ENCODE data around the gene GRB10.

Gene GRB10
- total RNA-seq: 0.38 to 21.3 (median 5.3) reads per million in 9 experiments

DNA sequence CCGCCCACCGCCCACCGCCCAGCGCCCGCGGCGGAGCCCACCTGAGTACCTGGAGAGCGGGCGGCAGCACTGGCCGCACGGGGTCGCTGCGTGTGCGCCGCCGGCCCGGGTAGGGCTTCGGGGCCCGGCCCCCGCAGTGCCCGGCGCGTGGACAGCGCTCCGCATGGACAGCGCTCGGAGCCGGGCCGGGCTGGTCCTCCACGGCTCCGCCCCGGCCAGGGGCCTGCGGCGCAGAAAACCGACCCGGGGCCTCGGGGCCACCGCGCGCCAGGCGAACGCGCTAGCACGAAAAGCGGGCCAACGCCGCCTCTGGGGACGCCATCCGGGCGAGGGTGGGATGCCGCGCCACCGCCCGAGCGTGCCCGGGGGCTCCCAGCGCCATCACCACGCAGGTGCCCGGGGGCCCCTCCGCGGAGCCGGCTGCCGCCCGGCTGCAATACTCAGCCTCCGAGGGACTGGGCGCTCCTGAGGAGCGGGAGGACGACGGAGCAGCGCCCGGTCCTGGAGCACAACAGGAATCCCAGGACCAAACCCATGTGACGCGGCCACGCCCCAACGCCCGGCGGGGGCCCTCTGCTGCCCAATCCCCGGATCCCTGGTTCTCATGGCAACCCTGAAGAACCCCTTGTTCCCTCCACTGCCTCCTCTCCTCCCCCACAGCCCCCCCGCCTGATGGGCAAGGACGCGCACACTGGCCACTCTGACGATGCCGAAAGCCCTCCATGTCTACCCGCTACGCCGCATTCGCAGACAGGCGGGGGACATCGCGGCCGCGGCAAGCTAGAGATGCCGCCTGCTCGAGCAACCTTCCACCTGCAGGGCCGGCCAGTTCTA lies at the start of gene GRB10:
TSS of gene GRB10 (minus strand) at position 522 of the 834 bp plus-strand sequence. CDS start 50,574 bp downstream, outside the sequence.
- peaks cover 53 to 86% of the 10 kb centered on the region in 2 donors for H3K27me3 Mint-ChIP-seq
- peak; percentile 26 for ATAC-seq (replicated peaks)
- no peaks in the 10 kb centered on the region for H3K36me3 Mint-ChIP-seq (ENCODE audit: insufficient read depth)
- peaks cover 2 to 8% of the 10 kb centered on the region in 2 donors for H3K9me3 Mint-ChIP-seq
- no peak within 1 kb of the TSS for H3K27ac Mint-ChIP-seq
- H3K4me3 Mint-ChIP-seq: peak within 1 kb of the TSS; percentile 67 to 71
- H3K4me1 Mint-ChIP-seq (ENCODE audit: low read depth in 2 of 2): peaks cover 0 to 8% of the 10 kb centered on the region in 2 donors
- DNase-seq: no peak

DNA sequence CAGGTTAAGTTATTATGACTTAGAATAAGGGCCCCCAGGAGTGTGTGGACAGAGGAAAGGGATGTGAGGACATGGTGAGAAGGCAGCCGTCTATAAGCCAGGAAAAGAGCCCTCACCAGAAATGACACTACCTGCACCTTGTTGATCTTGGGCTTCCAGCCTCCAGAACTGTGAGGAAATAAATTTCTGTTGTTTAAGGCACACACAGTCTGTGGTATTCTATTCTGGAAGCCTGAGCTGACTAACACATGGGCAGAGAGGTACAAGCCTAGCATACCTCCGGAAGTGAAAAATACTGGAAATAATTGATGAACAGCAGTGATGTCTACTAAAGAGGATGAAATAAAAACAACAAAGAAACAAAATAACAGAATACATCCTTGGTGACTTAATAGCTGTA lies 46.1 kb upstream of the GRB10 start:
- DNase-seq (no peak), ATAC-seq (replicated peaks) (no peak)
- Mint-ChIP-seq H3K9me3 (no peaks in the 10 kb centered on the region), H3K4me1 (ENCODE audit: low read depth in 2 of 2) (peaks cover 0 to 6% of the 10 kb centered on the region in 2 donors), H3K36me3 (ENCODE audit: insufficient read depth) (no peaks in the 10 kb centered on the region), H3K27ac (no peak overlapping the region), H3K4me3 (no peak overlapping the region), H3K27me3 (peaks cover 10 to 61% of the 10 kb centered on the region in 2 donors)

DNA sequence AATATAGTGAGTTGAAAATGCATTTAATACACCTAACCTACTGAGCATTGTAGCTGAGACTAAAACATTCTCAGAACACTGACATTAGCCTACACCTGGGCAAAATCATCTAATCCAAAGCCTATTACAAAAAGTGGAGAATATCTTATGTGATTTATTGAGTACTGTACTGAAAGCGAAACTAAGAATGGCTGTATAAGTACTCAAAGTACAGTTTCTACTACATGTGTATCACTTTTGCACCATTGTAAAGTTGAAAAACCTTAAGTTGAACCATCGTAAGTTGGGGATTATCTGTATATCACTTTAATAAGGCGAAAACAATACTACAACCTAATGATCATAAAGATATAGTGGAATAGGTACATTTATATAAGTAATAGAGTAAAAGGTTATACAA lies 45.4 kb upstream of the GRB10 start:
- Mint-ChIP-seq H3K27me3 (peaks cover 10 to 54% of the 10 kb centered on the region in 2 donors), H3K9me3 (no peaks in the 10 kb centered on the region), H3K4me1 (ENCODE audit: low read depth in 2 of 2) (peaks cover 0 to 6% of the 10 kb centered on the region in 2 donors), H3K36me3 (ENCODE audit: insufficient read depth) (no peaks in the 10 kb centered on the region), H3K4me3 (no peak overlapping the region), H3K27ac (no peak overlapping the region)
- no peak for ATAC-seq (replicated peaks)
- DNase-seq: no peak

DNA sequence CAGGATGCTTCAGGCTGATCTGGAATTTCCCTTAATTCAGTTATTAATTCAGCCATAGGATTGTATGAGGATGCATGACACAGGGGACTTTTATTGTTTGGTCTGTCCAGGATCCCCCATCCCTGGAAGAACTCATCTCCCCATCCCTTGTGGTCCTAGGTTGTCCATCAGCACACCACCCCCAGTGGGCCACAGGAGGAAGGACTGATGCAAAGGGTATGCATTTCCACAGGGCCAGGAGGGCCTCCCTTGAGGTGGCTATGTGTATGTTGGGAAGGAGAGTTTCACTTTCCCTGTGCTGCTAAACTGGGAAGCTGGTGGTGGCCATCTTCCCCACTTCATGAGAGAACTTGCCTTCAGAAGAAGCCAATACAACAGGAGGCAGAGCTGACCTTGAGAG lies 44.6 kb upstream of the GRB10 start:
- no peak for DNase-seq
- no peak for ATAC-seq (replicated peaks)
- H3K27me3 Mint-ChIP-seq: peaks cover 6 to 48% of the 10 kb centered on the region in 2 donors
- H3K4me3 Mint-ChIP-seq: no peak overlapping the region
- peaks cover 0 to 4% of the 10 kb centered on the region in 2 donors for H3K4me1 Mint-ChIP-seq (ENCODE audit: low read depth in 2 of 2)
- H3K27ac Mint-ChIP-seq: no peak overlapping the region
- no peaks in the 10 kb centered on the region for H3K9me3 Mint-ChIP-seq
- H3K36me3 Mint-ChIP-seq (ENCODE audit: insufficient read depth): no peaks in the 10 kb centered on the region

DNA sequence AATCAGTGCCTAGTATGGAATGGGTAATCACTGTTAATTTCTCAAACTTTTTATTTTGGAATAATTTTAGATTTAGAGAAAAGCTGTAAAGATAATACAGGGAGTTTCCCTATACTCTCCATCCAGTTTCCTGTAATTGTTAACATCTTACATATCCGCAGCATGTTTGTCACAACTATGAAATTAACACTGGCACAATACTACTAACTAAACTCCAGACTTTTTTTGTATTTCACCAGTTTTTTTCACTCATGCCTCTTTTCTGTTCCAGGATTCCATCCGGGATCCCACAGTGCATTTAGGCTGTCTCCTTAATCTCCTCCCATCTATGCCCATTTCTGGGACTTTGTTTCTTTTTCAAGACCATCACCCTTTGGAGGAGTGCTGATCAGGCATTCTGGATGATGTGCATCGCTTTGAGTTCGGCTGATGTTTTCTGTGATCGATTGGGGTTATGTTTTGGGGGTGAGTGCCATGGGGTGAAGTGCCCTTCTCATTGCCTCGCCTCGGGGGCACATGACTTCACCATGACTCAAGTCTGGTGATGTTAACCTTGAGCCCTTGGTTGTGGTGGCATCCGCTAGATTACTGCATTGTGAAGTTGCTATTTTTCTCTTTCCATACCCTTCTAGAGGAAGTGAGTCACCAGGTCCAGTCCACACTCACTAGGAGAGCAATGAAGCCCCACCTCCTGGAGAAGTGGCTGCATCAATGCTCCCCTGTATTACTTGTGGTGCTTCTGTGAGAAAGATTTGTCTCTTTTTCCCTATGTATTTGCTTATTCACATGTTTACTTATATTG lies 43.9 kb upstream of the GRB10 start:
- ATAC-seq (replicated peaks) (no peak), DNase-seq (no peak)
- Mint-ChIP-seq H3K27ac (no peak overlapping the region), H3K4me1 (ENCODE audit: low read depth in 2 of 2) (peaks cover 0 to 4% of the 10 kb centered on the region in 2 donors), H3K9me3 (no peaks in the 10 kb centered on the region), H3K4me3 (no peak overlapping the region), H3K27me3 (peaks cover 0 to 43% of the 10 kb centered on the region in 2 donors), H3K36me3 (ENCODE audit: insufficient read depth) (no peaks in the 10 kb centered on the region)

DNA sequence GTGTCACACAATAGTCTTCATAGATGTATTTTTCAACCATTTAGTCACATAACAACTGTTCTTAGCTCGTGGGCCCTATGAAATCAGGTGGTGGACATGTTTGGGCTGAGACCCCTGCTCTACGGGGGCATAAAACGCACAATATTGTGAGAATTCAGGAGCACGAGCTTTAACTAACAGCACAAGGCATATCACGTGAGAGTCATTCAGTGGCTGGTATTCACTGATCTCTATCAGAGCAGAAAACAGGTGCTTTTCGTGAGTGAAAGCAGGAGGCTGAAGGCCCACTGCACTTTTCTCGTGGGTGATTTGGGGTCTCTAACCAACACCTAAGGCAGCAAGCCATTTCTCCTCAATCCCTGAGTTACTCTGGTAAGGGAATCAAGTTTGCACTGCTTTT lies 42.8 kb upstream of the GRB10 start:
- DNase-seq: no peak
- Mint-ChIP-seq H3K4me1 (ENCODE audit: low read depth in 2 of 2) (peaks cover 0 to 4% of the 10 kb centered on the region in 2 donors), H3K27ac (no peak overlapping the region), H3K4me3 (no peak overlapping the region), H3K27me3 (peaks cover 0 to 40% of the 10 kb centered on the region in 2 donors), H3K36me3 (ENCODE audit: insufficient read depth) (no peaks in the 10 kb centered on the region), H3K9me3 (no peaks in the 10 kb centered on the region)
- ATAC-seq (replicated peaks): no peak

DNA sequence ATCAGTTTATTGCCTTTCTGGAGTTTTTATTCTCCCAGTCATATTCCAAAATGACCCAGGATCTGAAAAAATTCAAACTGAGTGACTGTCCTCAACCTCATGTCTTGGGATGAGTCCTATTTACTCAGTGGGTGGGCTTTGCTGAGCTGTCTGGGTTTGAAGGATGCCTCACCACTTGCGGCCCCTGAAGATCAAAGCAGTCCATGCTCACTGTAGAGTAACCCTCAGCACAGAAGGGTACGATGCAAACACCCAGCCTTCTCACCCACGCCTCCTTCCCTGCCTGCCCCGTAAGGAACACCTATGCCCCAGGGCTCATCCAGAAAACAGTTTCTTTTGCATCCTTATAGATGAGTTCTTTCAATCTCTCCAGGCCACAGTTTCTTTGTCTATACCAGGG lies 42.2 kb upstream of the GRB10 start:
- no peaks in the 10 kb centered on the region for H3K9me3 Mint-ChIP-seq
- peaks cover 0 to 37% of the 10 kb centered on the region in 2 donors for H3K27me3 Mint-ChIP-seq
- ATAC-seq (replicated peaks) (no peak), DNase-seq (no peak)
- H3K4me1 Mint-ChIP-seq (ENCODE audit: low read depth in 2 of 2): peaks cover 0 to 4% of the 10 kb centered on the region in 2 donors
- no peak overlapping the region for H3K4me3 Mint-ChIP-seq
- no peaks in the 10 kb centered on the region for H3K36me3 Mint-ChIP-seq (ENCODE audit: insufficient read depth)
- H3K27ac Mint-ChIP-seq: no peak overlapping the region

DNA sequence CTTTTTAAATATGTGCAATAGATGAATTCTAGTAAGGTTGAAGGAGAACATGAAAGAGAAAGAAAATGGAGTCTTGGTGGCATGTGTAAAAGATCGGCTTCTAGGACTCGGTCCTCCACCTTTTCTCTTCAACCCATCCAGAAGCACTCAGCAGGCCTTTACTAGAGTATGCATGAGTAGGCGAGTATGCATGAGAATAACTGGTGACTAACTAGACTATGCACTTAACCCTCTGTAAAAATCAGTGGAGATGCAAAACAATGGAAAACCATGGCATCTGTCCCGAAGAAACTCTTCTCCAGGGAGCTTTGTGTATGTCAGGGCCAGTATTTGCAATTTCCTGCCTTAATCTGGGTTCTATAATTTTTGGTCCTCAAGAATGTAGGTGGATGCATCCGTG lies 40.0 kb upstream of the GRB10 start:
- H3K27me3 Mint-ChIP-seq: peaks cover 8 to 46% of the 10 kb centered on the region in 2 donors
- H3K4me3 Mint-ChIP-seq: no peak overlapping the region
- ATAC-seq (replicated peaks): no peak
- no peaks in the 10 kb centered on the region for H3K9me3 Mint-ChIP-seq
- no peaks in the 10 kb centered on the region for H3K36me3 Mint-ChIP-seq (ENCODE audit: insufficient read depth)
- DNase-seq: no peak
- H3K27ac Mint-ChIP-seq: no peak overlapping the region
- H3K4me1 Mint-ChIP-seq (ENCODE audit: low read depth in 2 of 2): peaks cover 0 to 4% of the 10 kb centered on the region in 2 donors

DNA sequence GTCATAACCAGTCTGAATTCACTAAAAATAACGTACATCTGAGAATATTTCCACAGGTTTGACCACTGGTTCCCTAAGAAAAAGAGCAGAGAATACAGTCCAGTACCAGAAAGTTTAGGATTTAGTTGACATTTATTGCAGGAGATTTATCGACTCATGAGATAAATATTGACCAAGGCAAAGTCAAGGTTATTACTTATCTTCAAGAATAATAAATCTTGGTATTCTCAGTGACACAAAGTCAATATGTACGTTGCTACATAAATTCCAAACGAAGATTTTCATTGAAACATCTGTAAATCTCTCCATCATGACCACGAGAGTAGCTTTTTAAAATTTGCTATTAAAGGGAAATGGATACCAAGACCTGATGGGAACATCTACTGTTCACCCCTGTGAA lies 39.4 kb upstream of the GRB10 start:
- no peak overlapping the region for H3K4me3 Mint-ChIP-seq
- H3K27me3 Mint-ChIP-seq: peaks cover 8 to 47% of the 10 kb centered on the region in 2 donors
- H3K27ac Mint-ChIP-seq: no peak overlapping the region
- DNase-seq (no peak), ATAC-seq (replicated peaks) (no peak)
- H3K36me3 Mint-ChIP-seq (ENCODE audit: insufficient read depth): no peaks in the 10 kb centered on the region
- H3K4me1 Mint-ChIP-seq (ENCODE audit: low read depth in 2 of 2): peaks cover 0 to 4% of the 10 kb centered on the region in 2 donors
- no peaks in the 10 kb centered on the region for H3K9me3 Mint-ChIP-seq

DNA sequence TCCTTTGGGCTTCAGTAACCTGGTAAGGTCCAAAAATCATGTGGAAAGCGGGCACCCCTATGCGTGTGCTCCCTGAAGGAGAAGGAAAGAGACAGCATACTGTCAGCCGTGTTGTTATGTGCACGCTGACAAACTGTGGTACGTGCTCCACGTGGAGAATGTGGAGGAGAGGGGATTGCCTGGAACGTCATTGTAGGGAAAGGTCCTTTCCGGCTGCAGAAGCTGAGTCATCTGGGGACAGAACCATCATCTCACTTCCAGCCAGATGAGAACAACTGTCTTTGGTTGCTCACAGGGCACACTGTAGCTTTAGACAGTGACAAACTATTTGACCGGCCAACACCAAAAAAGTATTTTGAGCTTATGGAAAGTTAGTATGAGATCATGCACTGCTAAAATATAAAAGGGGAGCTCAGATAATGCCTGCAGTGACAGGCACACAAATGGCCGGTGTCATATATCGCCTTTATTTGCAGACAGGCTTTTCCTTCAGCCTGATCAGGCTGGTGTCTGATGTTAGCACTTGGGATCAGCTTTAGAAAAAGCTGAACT lies 38.8 kb upstream of the GRB10 start:
- H3K4me1 Mint-ChIP-seq (ENCODE audit: low read depth in 2 of 2): peaks cover 0 to 1% of the 10 kb centered on the region in 2 donors
- no peak overlapping the region for H3K27ac Mint-ChIP-seq
- no peak overlapping the region for H3K4me3 Mint-ChIP-seq
- no peak for ATAC-seq (replicated peaks)
- peaks cover 13 to 48% of the 10 kb centered on the region in 2 donors for H3K27me3 Mint-ChIP-seq
- peaks cover 0 to 4% of the 10 kb centered on the region in 2 donors for H3K9me3 Mint-ChIP-seq
- DNase-seq: no peak
- H3K36me3 Mint-ChIP-seq (ENCODE audit: insufficient read depth): no peaks in the 10 kb centered on the region

DNA sequence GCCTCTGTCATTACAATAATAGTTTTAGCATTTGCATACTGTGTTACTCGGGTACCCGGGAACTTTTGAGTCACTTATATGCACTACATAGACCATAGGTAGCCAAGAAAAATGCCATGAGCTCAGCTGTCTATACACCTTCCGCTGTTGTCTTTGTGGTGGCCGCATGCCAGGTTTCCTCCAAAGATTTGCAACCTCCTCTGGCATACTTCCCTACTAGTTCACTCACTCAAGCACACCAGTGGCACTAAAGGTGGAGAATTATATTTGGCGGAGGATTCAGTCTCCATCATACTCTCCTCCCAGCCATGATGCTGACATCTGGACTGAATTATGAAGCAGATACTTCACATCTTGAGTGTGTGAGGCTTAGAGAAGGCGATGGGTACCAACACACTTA lies 35.6 kb upstream of the GRB10 start:
- ATAC-seq (replicated peaks): no peak

DNA sequence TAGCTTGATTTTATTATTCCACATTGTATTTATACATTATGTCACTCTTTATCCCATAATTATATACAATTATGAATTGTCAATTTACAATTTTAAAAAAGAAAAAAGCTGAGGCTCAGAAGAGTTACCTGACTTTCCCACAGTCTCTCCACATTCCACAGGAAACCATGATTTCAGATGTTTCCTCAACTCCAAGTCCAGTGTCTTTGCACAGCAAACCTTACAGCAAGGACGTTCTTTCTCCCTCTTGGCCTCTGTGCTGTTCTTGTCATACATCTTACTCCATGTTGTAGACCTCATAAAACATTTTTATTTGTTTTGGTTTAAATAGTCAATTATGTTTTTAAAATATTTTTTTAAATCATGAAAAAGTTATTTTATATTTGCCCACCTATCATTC lies 34.9 kb upstream of the GRB10 start:
- no peak overlapping the region for H3K27ac Mint-ChIP-seq
- DNase-seq: no peak
- H3K27me3 Mint-ChIP-seq: peaks cover 20 to 57% of the 10 kb centered on the region in 2 donors
- no peaks in the 10 kb centered on the region for H3K36me3 Mint-ChIP-seq (ENCODE audit: insufficient read depth)
- H3K4me3 Mint-ChIP-seq: no peak overlapping the region
- ATAC-seq (replicated peaks): no peak
- H3K4me1 Mint-ChIP-seq (ENCODE audit: low read depth in 2 of 2): no peaks in the 10 kb centered on the region
- H3K9me3 Mint-ChIP-seq: peaks cover 0 to 5% of the 10 kb centered on the region in 2 donors

More for the DNA sequence above, 35.6 kb upstream of the GRB10 start:
- Mint-ChIP-seq H3K9me3 (peaks cover 0 to 5% of the 10 kb centered on the region in 2 donors), H3K4me1 (ENCODE audit: low read depth in 2 of 2) (no peaks in the 10 kb centered on the region), H3K27me3 (peaks cover 20 to 57% of the 10 kb centered on the region in 2 donors), H3K36me3 (ENCODE audit: insufficient read depth) (no peaks in the 10 kb centered on the region), H3K27ac (no peak overlapping the region), H3K4me3 (no peak overlapping the region)
- DNase-seq: no peak

DNA sequence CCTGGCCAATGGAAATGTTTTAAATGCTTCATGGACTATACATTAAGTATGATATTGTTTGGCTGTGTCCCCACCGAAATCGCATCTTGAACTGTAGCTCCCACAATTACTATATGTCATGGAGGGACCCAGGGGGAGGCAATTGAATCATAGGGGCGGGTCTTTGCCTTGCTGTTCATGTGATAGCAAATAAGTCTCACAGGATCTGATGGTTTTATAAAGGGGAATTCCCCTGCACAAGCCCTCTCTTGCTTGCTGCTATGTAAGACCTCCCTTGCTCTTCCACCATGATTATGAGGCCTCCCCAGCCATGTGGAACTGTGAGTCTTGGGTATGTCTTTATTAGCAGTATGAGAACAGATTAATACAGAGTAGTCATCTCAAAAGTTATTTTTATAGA lies 32.4 kb upstream of the GRB10 start:
- peaks cover 0 to 5% of the 10 kb centered on the region in 2 donors for H3K9me3 Mint-ChIP-seq
- no peaks in the 10 kb centered on the region for H3K4me1 Mint-ChIP-seq (ENCODE audit: low read depth in 2 of 2)
- no peak overlapping the region for H3K4me3 Mint-ChIP-seq
- no peak overlapping the region for H3K27ac Mint-ChIP-seq
- DNase-seq (no peak), ATAC-seq (replicated peaks) (no peak)
- no peaks in the 10 kb centered on the region for H3K36me3 Mint-ChIP-seq (ENCODE audit: insufficient read depth)
- peaks cover 20 to 58% of the 10 kb centered on the region in 2 donors for H3K27me3 Mint-ChIP-seq
